ENCODE results near the gene LDAF1. TPM values are rescaled to one million over a fixed set of nuclear protein-coding genes. Genes with fewer than 3 reads are reported as not detected.
"Not testable (repeated sequence)": the region's sequence is repeated elsewhere in the genome, so short reads cannot be mapped to it uniquely, and the experiment has no call there.

LDAF1 gene
- total RNA-seq, 1 donor from 2014 or later: 133 TPM

GRCh38 chr16:21164521-21165168 lies 6.2 kb downstream of the LDAF1 start:
- TF ChIP-seq CTCF (IDR thresholded peaks at IDR 0.05; ENCODE audit: borderline replicate concordance): no peak
- peaks cover 43% of the 10 kb centered on the region for H3K36me3 ChIP-seq
- no peaks in the 10 kb centered on the region for H3K9me3 ChIP-seq (replicated peaks)
- H3K27ac ChIP-seq (replicated peaks): peak overlapping the region; percentile 90
- DNase-seq: no peak
- peaks cover 58% of the 10 kb centered on the region for H3K4me1 ChIP-seq
- intact Hi-C loops (cut with micrococcal nuclease): no loop called here
- no peak overlapping the region for H3K4me3 ChIP-seq
- H3K27me3 ChIP-seq (ENCODE audit: low read depth): no peaks in the 10 kb centered on the region

- H3K27me3 ChIP-seq (ENCODE audit: low read depth): no peaks in the 10 kb centered on the region
- no peak overlapping the region for H3K27ac ChIP-seq (replicated peaks)
- TF ChIP-seq CTCF (IDR thresholded peaks at IDR 0.05; ENCODE audit: borderline replicate concordance): no peak
- H3K4me1 ChIP-seq: peaks cover 43% of the 10 kb centered on the region
- intact Hi-C loops (cut with micrococcal nuclease): no loop called here
- H3K4me3 ChIP-seq: no peak overlapping the region
- no peaks in the 10 kb centered on the region for H3K9me3 ChIP-seq (replicated peaks)
- H3K36me3 ChIP-seq: peaks cover 57% of the 10 kb centered on the region
- no peak for DNase-seq
Observed at GRCh38 chr16:21166561-21166961, 8.1 kb downstream of the LDAF1 start.

GRCh38 chr16:21167360-21167759 lies 8.9 kb downstream of the LDAF1 start:
- no peak for TF ChIP-seq CTCF (IDR thresholded peaks at IDR 0.05; ENCODE audit: borderline replicate concordance)
- H3K4me3 ChIP-seq: no peak overlapping the region
- DNase-seq: no peak
- peaks cover 63% of the 10 kb centered on the region for H3K36me3 ChIP-seq
- H3K27me3 ChIP-seq (ENCODE audit: low read depth): no peaks in the 10 kb centered on the region
- H3K9me3 ChIP-seq (replicated peaks): no peaks in the 10 kb centered on the region
- intact Hi-C loops (cut with micrococcal nuclease): no loop called here
- peak overlapping the region; percentile 12 for H3K27ac ChIP-seq (replicated peaks)
- peaks cover 35% of the 10 kb centered on the region for H3K4me1 ChIP-seq

GRCh38 chr16:21167929-21168602 lies 9.6 kb downstream of the LDAF1 start:
- Histone ChIP-seq H3K36me3 (peaks cover 70% of the 10 kb centered on the region), H3K4me1 (peaks cover 28% of the 10 kb centered on the region), H3K27me3 (ENCODE audit: low read depth) (no peaks in the 10 kb centered on the region), H3K9me3 (replicated peaks) (no peaks in the 10 kb centered on the region), H3K27ac (replicated peaks) (no peak overlapping the region), H3K4me3 (no peak overlapping the region)
- no peak for TF ChIP-seq CTCF (IDR thresholded peaks at IDR 0.05; ENCODE audit: borderline replicate concordance)
- intact Hi-C loops (cut with micrococcal nuclease): no loop called here
- DNase-seq: no peak

- intact Hi-C loops (cut with micrococcal nuclease): no loop called here
- H3K36me3 ChIP-seq: peaks cover 77% of the 10 kb centered on the region
- H3K27ac ChIP-seq (replicated peaks): no peak overlapping the region
Observed at GRCh38 chr16:21169249-21169981, 10.9 kb downstream of the LDAF1 start.

GRCh38 chr16:21170116-21170515 lies 11.6 kb downstream of the LDAF1 start:
- DNase-seq; H3K27me3 ChIP-seq (ENCODE audit: low read depth); H3K9me3 ChIP-seq (replicated peaks); intact Hi-C loops (cut with micrococcal nuclease); H3K4me3 ChIP-seq; H3K4me1 ChIP-seq; H3K27ac ChIP-seq (replicated peaks): not testable (repeated sequence)
- H3K36me3 ChIP-seq: peaks cover 77% of the 10 kb centered on the region

More at GRCh38 chr16:21169249-21169981, 10.9 kb downstream of the LDAF1 start:
- Histone ChIP-seq H3K27me3 (ENCODE audit: low read depth) (no peaks in the 10 kb centered on the region), H3K4me1 (peaks cover 15% of the 10 kb centered on the region), H3K9me3 (replicated peaks) (no peaks in the 10 kb centered on the region), H3K4me3 (no peak overlapping the region)
- DNase-seq: no peak
- TF ChIP-seq CTCF (IDR thresholded peaks at IDR 0.05; ENCODE audit: borderline replicate concordance): no peak
